K562 (cell line): ENCODE measurements around the gene CYP2W1. TPM values are rescaled to one million over a fixed set of nuclear protein-coding genes. Genes with fewer than 3 reads are reported as not detected.
A peak's percentile ranks its signal among the peaks of the same experiment; 100 is the strongest.

Experiments used
- ATAC-seq: fragments of 200-7000 bp; cut with Tn5 transposase; 3 replicates; pipeline ENCODE4 v1.9.1; 2020; ENCODE audit warnings: moderate library complexity
- BruUV-seq: library from RNA; stranded (reverse); fragments of 400-500 nt; replicated peaks from 2 replicates; lab custom pipeline; 2021; lab: Mats Ljungman, UMichigan
- CTCF ChIA-PET: fragments of 300-600 bp; formaldehyde crosslinking; extraction: SDS; loops from one replicate; lab custom pipeline; 2021; ENCODE audit warnings: low intra/inter-chr PET ratio; lab: Yijun Ruan, JAX
- POLR2A ChIA-PET: fragments of 300-600, 350-650 bp; sonication (Branson Sonifier 250); formaldehyde crosslinking; extraction: SDS; loops from one replicate; lab custom pipeline; 2021; ENCODE audit warnings: antibody characterized with exemption, inconsistent platforms; lab: Yijun Ruan, JAX
- DNase-seq, 4 experiments: peaks; one replicate each; pipeline versions ENCODE4 v3.0.0 to v3.0.0-alpha.2; 2011 to 2018; ENCODE audit warnings: low spot score in 3 of 4, mixed read lengths in 3 of 4; ENCODE audit errors: extremely low read depth in 1 of 4
- FAIRE-seq: peaks from 2 replicates; lab custom pipeline; 2011; peaks lifted over from hg19 to GRCh38; lab: Jason Lieb, UNC
- H2AFZ ChIP-seq: 2 replicates; pipeline ENCODE4 v1.6.0; 2011; ENCODE audit warnings: low read depth, low read length, control low read depth, inconsistent platforms
- H3K27ac ChIP-seq: fragments of 200-600 bp; 3 replicates; pipeline ENCODE4 v1.8.0; 2011; ENCODE audit warnings: low read depth, mild to moderate bottlenecking, control low read depth, inconsistent platforms, low read length, moderate library complexity, mixed read lengths; ENCODE audit errors: extremely low read depth
- H3K27me3 ChIP-seq, 2 experiments: fragments of 300-600 bp in 1 of 2; 2 replicates in 1 of 2; 3 replicates in 1 of 2; pipeline versions ENCODE4 v1.6.0 to v1.8.0; 2011; ENCODE audit warnings: inconsistent platforms in 2 of 2, low read length in 2 of 2, mild to moderate bottlenecking in 1 of 2, mixed read lengths in 1 of 2, moderate library complexity in 1 of 2; ENCODE audit not compliant: control insufficient read depth in 2 of 2, insufficient read depth in 2 of 2
- H3K36me3 ChIP-seq: fragments of 300-600 bp; 3 replicates; pipeline ENCODE4 v1.8.0; 2011; ENCODE audit warnings: mild to moderate bottlenecking, low read length, inconsistent platforms; ENCODE audit not compliant: control insufficient read depth, insufficient read depth
- H3K4me1 ChIP-seq, 2 experiments: fragments of 200-600 bp in 1 of 2; replicated peaks in 1 of 2; 2 replicates in 1 of 2; 3 replicates in 1 of 2; pipeline versions ENCODE4 v1.5.1 to v1.8.0; 2011; ENCODE audit warnings: inconsistent platforms in 2 of 2, low read length in 2 of 2, mild to moderate bottlenecking in 1 of 2, mixed read lengths in 1 of 2, moderate library complexity in 1 of 2; ENCODE audit not compliant: control insufficient read depth in 2 of 2, insufficient read depth in 2 of 2
- H3K4me2 ChIP-seq: 2 replicates; pipeline ENCODE4 v1.6.1; 2011; ENCODE audit warnings: low read length, control low read depth, inconsistent platforms, mixed read lengths; ENCODE audit not compliant: insufficient read depth
- H3K4me3 ChIP-seq: fragments of 200-600 bp; sonication (generic), shearing (Covaris generic); 2 replicates; pipeline ENCODE4 v1.5.1; 2016; ENCODE audit warnings: control low read depth, inconsistent platforms
- H3K79me2 ChIP-seq: fragments of 200-600 bp; 3 replicates; pipeline ENCODE4 v1.8.0; 2011; ENCODE audit warnings: low read length, inconsistent platforms; ENCODE audit not compliant: control insufficient read depth, insufficient read depth
- H3K9ac ChIP-seq, 2 experiments: 2 replicates each; pipeline versions ENCODE4 v1.6.0 to v1.6.1; 2011; ENCODE audit warnings: low read depth in 2 of 2, low read length in 2 of 2, control low read depth in 1 of 2, inconsistent platforms in 1 of 2, mild to moderate bottlenecking in 1 of 2, mixed read lengths in 1 of 2; ENCODE audit not compliant: insufficient read depth in 1 of 2
- H3K9me1 ChIP-seq: one replicate; pipeline ENCODE4 v1.6.0; 2011; ENCODE audit warnings: inconsistent platforms, mild to moderate bottlenecking, low read length, moderate library complexity; ENCODE audit not compliant: control insufficient read depth, insufficient read depth
- H3K9me3 ChIP-seq: replicated peaks from 2 replicates; pipeline ENCODE4 v1.5.1; 2011; ENCODE audit warnings: low read depth, low read length, inconsistent platforms; ENCODE audit not compliant: control insufficient read depth, insufficient read depth
- H4K20me1 ChIP-seq: replicated peaks from 2 replicates; pipeline ENCODE4 v1.6.1; 2011; ENCODE audit warnings: low read length, inconsistent platforms, mixed read lengths; ENCODE audit not compliant: control insufficient read depth, insufficient read depth
- BRF1 ChIP-seq: IDR thresholded peaks from 3 replicates; pipeline ENCODE4 v1.6.1; 2011; ENCODE audit warnings: borderline replicate concordance, mild to moderate bottlenecking; ENCODE audit not compliant: insufficient read length; ENCODE audit errors: extremely low read depth
- FOXP1 ChIP-seq: sonication (generic); formaldehyde crosslinking; IDR thresholded peaks from 2 replicates; pipeline ENCODE4 v1.8.0; 2022; ENCODE audit warnings: mild to moderate bottlenecking, missing genetic modification reagents
- HNRNPL ChIP-seq: fragments of 200-400 bp; formaldehyde crosslinking; IDR thresholded peaks from 2 replicates; pipeline ENCODE4 v1.6.1; 2017; ENCODE audit warnings: low read depth, mild to moderate bottlenecking, low read length
- MAFF ChIP-seq: IDR thresholded peaks from 2 replicates; pipeline ENCODE4 v1.6.1; 2012; ENCODE audit warnings: low read length, improper control_type of control experiment
- PBX2 ChIP-seq, 2 experiments: IDR thresholded peaks in 1 of 2; conservative IDR thresholded peaks in 1 of 2; 2 replicates each; pipeline ENCODE4 v1.6.1; 2016; ENCODE audit warnings: low read depth in 2 of 2, mild to moderate bottlenecking in 1 of 2, missing compliant biosample characterization in 1 of 2, missing genetic modification characterization in 1 of 2, moderate library complexity in 1 of 2
- POLR2G ChIP-seq: fragments of 200-400 bp; formaldehyde crosslinking; IDR thresholded peaks from 2 replicates; pipeline ENCODE4 v1.6.1; 2017; ENCODE audit warnings: low read depth, mild to moderate bottlenecking, antibody characterized with exemption, low read length, moderate library complexity
- RBFOX2 ChIP-seq: fragments of 200-400 bp; formaldehyde crosslinking; IDR thresholded peaks from 2 replicates; pipeline ENCODE4 v1.6.1; 2017; ENCODE audit warnings: low read depth, mild to moderate bottlenecking, low read length, moderate library complexity
- TBP ChIP-seq: optimal IDR thresholded peaks from 2 replicates; pipeline ENCODE3; 2011; ENCODE audit warnings: low read depth, low read length, improper control_type of control experiment
- TFAP4 ChIP-seq: sonication (generic); formaldehyde crosslinking; IDR thresholded peaks from 2 replicates; pipeline ENCODE4 v1.8.0; 2022; ENCODE audit warnings: missing genetic modification reagents, mild to moderate bottlenecking, moderate library complexity, borderline replicate concordance
- WGBS: fragments of 100-300 bp; shearing (Covaris generic); methylation state at CpG from one replicate; pipeline ENCODE4 v1.1.6; 2016; ENCODE audit warnings: low coverage, mixed read lengths; ENCODE audit not compliant: insufficient coverage; ENCODE audit errors: missing lambda C conversion rate; 5-methylcytosine and 5-hydroxymethylcytosine counted together
- in situ Hi-C: fragments of 300-500 bp; cut with MboI; formaldehyde crosslinking; loops from 4 replicates; pipeline ENCODE4 v1.15.0; 2018; ENCODE audit warnings: inconsistent platforms, mixed read lengths
- intact Hi-C: fragments of 100-400 bp; cut with micrococcal nuclease; formaldehyde crosslinking; loops from 2 replicates; pipeline ENCODE4 v1.14.2; 2022
- polyA plus RNA-seq, 8 experiments: library from polyadenylated mRNA; depleted of rRNA in 4 of 8; stranded (reverse) in 5 of 8; unstranded in 3 of 8; fragments of >200 nt; fragmentation: Nextera tagmentation in 2 of 8; fragmentation: Illumina TruSeq in 1 of 8; extraction: Ambion mirVana in 2 of 8; extraction: Trizol in 1 of 8; gene quantifications; 2 replicates each; pipeline versions ENCODE4 v1.2.1 to v1.2.3, GENCODE V29; 2011 to 2014; ENCODE audit warnings: inconsistent platforms in 1 of 8, missing spikeins in 1 of 8
- total RNA-seq, 7 experiments: library from RNA; depleted of rRNA in 6 of 7; stranded (reverse); fragments of >200 nt in 6 of 7; fragmentation: Illumina TruSeq in 2 of 7; extraction: Trizol in 2 of 7; gene quantifications; 2 replicates each; pipeline versions ENCODE4 v1.2.1 to v1.2.3, GENCODE V29; 2011 to 2021; ENCODE audit warnings: low replicate concordance in 1 of 7

The CYP2W1 gene
- total and polyA plus RNA-seq, 9 of the 15 experiments (the other 6 are each of a cell fraction or from before 2014, with no cell fraction given): not detected

- ATAC-seq: no peak
- no peak for FAIRE-seq
- Histone ChIP-seq H3K4me2 (no peak overlapping the region), H4K20me1 (peaks cover 8% of the 10 kb centered on the region; the same call in 1 of the 2 replicates), H3K9me3 (peaks cover 7% of the 10 kb centered on the region), H3K4me3 (no peak overlapping the region), H2AFZ (no peak overlapping the region), H3K27me3 (no peaks in the 10 kb centered on the region), H3K9ac (no peak overlapping the region), H3K27ac (no peak overlapping the region), H3K79me2 (peaks cover 70% of the 10 kb centered on the region), H3K36me3 (peaks cover 50% of the 10 kb centered on the region), H3K4me1 (peaks cover 0 to 75% of the 10 kb centered on the region in 2 experiments; a peak in 3 of 5 replicates), H3K9me1 (no peaks in the 10 kb centered on the region)
- TF ChIP-seq HNRNPL (no peak), RBFOX2 (peak; percentile 29; the same call in 1 of the 2 replicates), BRF1 (no peak), TFAP4 (CRISPR knock-in tag) (no peak), PBX2 (CRISPR knock-in tag; IDR thresholded peaks at IDR 0.05; ENCODE audit: low read depth) (no peak), PBX2 (tag; conservative IDR thresholded peaks at IDR 0.05; ENCODE audit: low read depth) (no peak), MAFF (no peak), FOXP1 (no peak), POLR2G (peak; percentile 39), TBP (no peak)
- intact Hi-C loops (no loop called here), in situ Hi-C loops (no loop called here)
- POLR2A ChIA-PET: no interaction called here
- no peak for DNase-seq
- CTCF ChIA-PET: no interaction called here
- 97% methylated on average over 26 of the region's 45 CpGs for WGBS
- BruUV-seq: no TSS peak
Measured at GRCh38 chr7:1022801-1023465, 40.0 kb downstream of the CYP2W1 start.
